WTC11 (cell line): Measurements from ENCODE around the gene PLTP. TPM values are rescaled to one million over a fixed set of nuclear protein-coding genes. Genes with fewer than 3 reads are reported as not detected.

Experiments
- ATAC-seq: fragments of 200-7000 bp; cut with Tn5 transposase; 2 replicates; pipeline ENCODE4 v1.10.0; 2021; ENCODE audit warnings: mild to moderate bottlenecking, moderate library complexity
- CTCF ChIA-PET: fragments of 300-600 bp; sonication (Branson Sonifier 250); formaldehyde crosslinking; loops from one replicate; lab custom pipeline; 2021; ENCODE audit warnings: antibody characterized with exemption; lab: Charles Lee
- POLR2A ChIA-PET: fragments of 350-600 bp; sonication (Branson Sonifier 250); formaldehyde crosslinking; loops from one replicate; lab custom pipeline; 2021; ENCODE audit warnings: antibody characterized with exemption; lab: Charles Lee
- DNase-seq: peaks from one replicate; pipeline ENCODE4 v3.0.0; 2021; ENCODE audit warnings: low spot score
- H3K27ac Mint-ChIP-seq: 2 replicates; pipeline ENCODE4 v1.8.0; 2021; ENCODE audit warnings: mixed read lengths
- H3K27me3 Mint-ChIP-seq: 2 replicates; pipeline ENCODE4 v1.8.0; 2021; ENCODE audit warnings: low read depth, mild to moderate bottlenecking, moderate library complexity, mixed read lengths
- H3K36me3 Mint-ChIP-seq: 2 replicates; pipeline ENCODE4 v1.8.0; 2021; ENCODE audit warnings: mixed read lengths
- H3K4me1 Mint-ChIP-seq: 2 replicates; pipeline ENCODE4 v1.8.0; 2022; ENCODE audit warnings: mixed read lengths
- H3K4me3 Mint-ChIP-seq: 2 replicates; pipeline ENCODE4 v1.8.0; 2021; ENCODE audit warnings: mild to moderate bottlenecking, moderate library complexity, mixed read lengths
- H3K9me3 Mint-ChIP-seq: 2 replicates; pipeline ENCODE4 v1.8.0; 2021; ENCODE audit warnings: mixed read lengths
- ARID4B ChIP-seq: sonication (generic); formaldehyde crosslinking; IDR thresholded peaks from 2 replicates; pipeline ENCODE4 v1.8.0; 2023; ENCODE audit warnings: missing genetic modification reagents, mild to moderate bottlenecking, borderline replicate concordance
- E2F4 ChIP-seq: sonication (generic); formaldehyde crosslinking; IDR thresholded peaks from 2 replicates; pipeline ENCODE4 v1.8.1; 2022; ENCODE audit warnings: low read depth, mild to moderate bottlenecking, moderate library complexity, missing genetic modification reagents, borderline replicate concordance
- ELF4 ChIP-seq: sonication (generic); formaldehyde crosslinking; IDR thresholded peaks from 2 replicates; pipeline ENCODE4 v1.8.1; 2022; ENCODE audit warnings: low read depth, mild to moderate bottlenecking, moderate library complexity, missing genetic modification reagents
- ESRRA ChIP-seq: sonication (generic); formaldehyde crosslinking; IDR thresholded peaks from 2 replicates; pipeline ENCODE4 v1.8.1; 2022; ENCODE audit warnings: mild to moderate bottlenecking, missing genetic modification reagents, borderline replicate concordance
- FOXK1 ChIP-seq: sonication (generic); formaldehyde crosslinking; IDR thresholded peaks from 2 replicates; pipeline ENCODE4 v1.8.0; 2022; ENCODE audit warnings: mild to moderate bottlenecking, moderate library complexity, missing genetic modification reagents
- HMGXB4 ChIP-seq: sonication (generic); formaldehyde crosslinking; IDR thresholded peaks from 2 replicates; pipeline ENCODE4 v1.8.1; 2023; ENCODE audit warnings: mild to moderate bottlenecking, moderate library complexity, missing genetic modification reagents
- IRF1 ChIP-seq: sonication (generic); formaldehyde crosslinking; IDR thresholded peaks from 2 replicates; pipeline ENCODE4 v1.8.0; 2023; ENCODE audit warnings: missing genetic modification reagents
- KAT7 ChIP-seq: sonication (generic); formaldehyde crosslinking; IDR thresholded peaks from 2 replicates; pipeline ENCODE4 v1.8.1; 2023; ENCODE audit warnings: missing genetic modification reagents, mild to moderate bottlenecking, borderline replicate concordance
- NFYB ChIP-seq: sonication (generic); formaldehyde crosslinking; conservative IDR thresholded peaks from 2 replicates; pipeline ENCODE4 v1.8.0; 2022; ENCODE audit warnings: low read depth, missing genetic modification reagents
- TP53 ChIP-seq: sonication (generic); formaldehyde crosslinking; IDR thresholded peaks from 2 replicates; pipeline ENCODE4 v1.8.1; 2023; ENCODE audit warnings: mild to moderate bottlenecking, missing genetic modification reagents
- USF1 ChIP-seq: sonication (generic); formaldehyde crosslinking; IDR thresholded peaks from 2 replicates; pipeline ENCODE4 v1.8.0; 2022; ENCODE audit warnings: mild to moderate bottlenecking, missing genetic modification reagents
- ZBTB21 ChIP-seq: sonication (generic); formaldehyde crosslinking; IDR thresholded peaks from 2 replicates; pipeline ENCODE4 v1.8.1; 2023; ENCODE audit warnings: mild to moderate bottlenecking, missing genetic modification reagents, borderline replicate concordance
- ZNF281 ChIP-seq: sonication (generic); formaldehyde crosslinking; IDR thresholded peaks from 2 replicates; pipeline ENCODE4 v1.8.0; 2023; ENCODE audit warnings: mild to moderate bottlenecking, missing genetic modification reagents
- ZNF425 ChIP-seq: fragments of 250-450 bp; sonication (Bioruptor Pico); conservative IDR thresholded peaks from 2 replicates; pipeline ENCODE4 v1.9.0; 2021; ENCODE audit warnings: mild to moderate bottlenecking
- total RNA-seq: library from RNA; stranded (reverse); gene quantifications from 3 replicates; pipeline ENCODE4 v1.2.3, GENCODE V29; 2021

The PLTP gene
- total RNA-seq, 1 experiment from 2014 or later: 109 TPM

DNA sequence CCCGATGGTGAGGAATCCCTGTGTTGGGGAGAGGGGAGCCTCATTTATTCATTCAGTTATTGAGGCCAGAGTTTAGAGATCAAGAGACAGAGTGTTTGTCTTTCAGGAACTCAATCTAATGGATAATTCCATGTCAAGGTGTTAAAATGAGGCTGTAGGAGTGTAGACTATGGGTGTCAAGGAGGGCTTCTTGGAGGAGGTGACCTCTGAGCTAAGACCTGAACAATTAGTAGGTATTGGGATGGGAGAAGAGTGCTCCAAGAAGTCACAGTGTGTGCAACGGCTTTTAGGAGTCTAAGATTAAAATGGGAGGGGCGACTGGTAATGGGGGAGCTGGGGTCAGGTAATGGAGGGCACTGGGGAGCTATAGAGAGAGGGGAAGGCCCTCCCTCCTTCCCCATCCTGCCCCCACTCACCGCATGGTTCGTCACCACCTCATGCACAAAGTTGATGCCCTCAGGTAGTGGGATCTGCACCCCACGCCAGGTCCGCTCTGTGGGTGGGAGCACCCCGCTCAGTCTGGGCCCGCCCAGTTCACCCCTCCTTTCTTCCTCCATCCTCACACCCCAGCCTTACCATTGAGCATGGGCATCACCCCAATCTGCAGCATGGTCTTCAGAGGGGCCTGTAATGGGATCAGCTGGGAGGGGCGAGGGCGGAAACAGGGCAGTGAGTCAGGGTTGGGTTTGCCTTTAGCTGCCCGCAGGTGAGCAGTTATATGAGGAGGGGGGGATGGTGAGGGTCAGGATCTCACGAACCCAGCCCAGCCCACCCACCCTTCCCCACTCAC is 12.7 kb downstream of the PLTP start:
- no peak overlapping the region for H3K4me3 Mint-ChIP-seq
- CTCF ChIA-PET: interaction anchor here (1.4 kb wide), 1 partner anchor 9 kb away, joined by 8 read pairs; no protein-coding TSS in a partner anchor
- ATAC-seq: no peak

GRCh38 chr20:45898285-45898684 is 13.7 kb downstream of the PLTP start:
- ATAC-seq: no peak
- ChIA-PET CTCF (interaction anchor here (1.4 kb wide), 1 partner anchor 8 kb away, joined by 8 read pairs; no protein-coding TSS in a partner anchor), POLR2A (interaction anchor here (1.5 kb wide), 1 partner anchor 51 kb away, joined by 3 read pairs; no protein-coding TSS in a partner anchor)
- DNase-seq: no peak
- Mint-ChIP-seq H3K27me3 (no peaks in the 10 kb centered on the region), H3K9me3 (no peaks in the 10 kb centered on the region), H3K27ac (no peak overlapping the region), H3K4me1 (no peaks in the 10 kb centered on the region), H3K4me3 (no peak overlapping the region), H3K36me3 (peaks cover 35% of the 10 kb centered on the region)
- TF ChIP-seq ESRRA (CRISPR knock-in tag) (no peak), ZNF425 (CRISPR knock-in tag) (no peak), TP53 (CRISPR knock-in tag) (no peak), ELF4 (no peak), ARID4B (CRISPR knock-in tag) (no peak), ZBTB21 (CRISPR knock-in tag) (no peak), USF1 (CRISPR knock-in tag) (no peak), NFYB (CRISPR knock-in tag) (no peak), ZNF281 (CRISPR knock-in tag) (no peak), KAT7 (no peak), FOXK1 (no peak), IRF1 (CRISPR knock-in tag) (no peak)

More for the DNA sequence above, 12.7 kb downstream of the PLTP start:
- POLR2A ChIA-PET: interaction anchor here (0.7 to 1.5 kb wide), 2 partner anchors 35 to 50 kb away, joined by 3 to 5 read pairs; no protein-coding TSS in a partner anchor
- Mint-ChIP-seq H3K27ac (no peak overlapping the region), H3K4me1 (no peaks in the 10 kb centered on the region), H3K36me3 (peaks cover 44% of the 10 kb centered on the region), H3K9me3 (no peaks in the 10 kb centered on the region), H3K27me3 (no peaks in the 10 kb centered on the region)
- TF ChIP-seq E2F4 (CRISPR knock-in tag) (no peak), ESRRA (CRISPR knock-in tag) (no peak), HMGXB4 (CRISPR knock-in tag) (no peak)
- DNase-seq: no peak
